Measurements from ENCODE around the gene RBM24.

RBM24 gene

GRCh38 chr6:17343215-17343614 is 62.1 kb downstream of the RBM24 start:
- no peak for DNase-seq
